HepG2 (cell line): ENCODE measurements around the gene PPP1R13B. TPM values are rescaled to one million over a fixed set of nuclear protein-coding genes. Genes with fewer than 3 reads are reported as not detected.

Experiments
- ARID4A ChIP-seq: sonication (generic); formaldehyde crosslinking; IDR thresholded peaks from 2 replicates; pipeline ENCODE4 v1.5.0; 2020; ENCODE audit warnings: mild to moderate bottlenecking, missing genetic modification reagents, borderline replicate concordance
- CCAR2 ChIP-seq: fragments of 200-400 bp; formaldehyde crosslinking; optimal IDR thresholded peaks from 2 replicates; pipeline ENCODE3; 2018; ENCODE audit warnings: low read depth, mild to moderate bottlenecking, low read length, moderate library complexity
- CENPBD1 ChIP-seq: sonication (generic); formaldehyde crosslinking; IDR thresholded peaks from 2 replicates; pipeline ENCODE4 v1.8.0; 2022; ENCODE audit warnings: missing genetic modification reagents, low read depth, mild to moderate bottlenecking, borderline replicate concordance
- KLF11 ChIP-seq: IDR thresholded peaks from 2 replicates; pipeline ENCODE4 v1.6.1; 2016; ENCODE audit warnings: missing compliant biosample characterization
- KLF9 ChIP-seq: IDR thresholded peaks from 2 replicates; pipeline ENCODE4 v1.6.1; 2016; ENCODE audit warnings: low read depth
- MAFG ChIP-seq: sonication (generic); formaldehyde crosslinking; IDR thresholded peaks from 2 replicates; pipeline ENCODE4 v1.5.1; 2020; ENCODE audit warnings: mild to moderate bottlenecking, missing genetic modification reagents
- NR1H2 ChIP-seq: sonication (generic); formaldehyde crosslinking; IDR thresholded peaks from 2 replicates; pipeline ENCODE4 v1.8.1; 2022; ENCODE audit warnings: low read depth, missing genetic modification reagents, borderline replicate concordance
- RBM22 ChIP-seq: fragments of 200-400 bp; formaldehyde crosslinking; optimal IDR thresholded peaks from 2 replicates; pipeline ENCODE3; 2017; ENCODE audit warnings: mild to moderate bottlenecking, low read length, moderate library complexity
- RFXANK ChIP-seq: IDR thresholded peaks from 2 replicates; pipeline ENCODE4 v1.6.1; 2016
- SP5 ChIP-seq: IDR thresholded peaks from 2 replicates; pipeline ENCODE4 v1.6.1; 2016; ENCODE audit warnings: low read depth, borderline replicate concordance
- XRCC5 ChIP-seq: fragments of 200-400 bp; formaldehyde crosslinking; optimal IDR thresholded peaks from 2 replicates; pipeline ENCODE3; 2017; ENCODE audit warnings: mild to moderate bottlenecking, low read length
- ZBTB44 ChIP-seq: sonication (generic); formaldehyde crosslinking; IDR thresholded peaks from 2 replicates; pipeline ENCODE4 v1.4.0; 2020; ENCODE audit warnings: missing genetic modification reagents
- ZNF329 ChIP-seq: sonication (generic); formaldehyde crosslinking; IDR thresholded peaks from 2 replicates; pipeline ENCODE4 v1.9.0; 2021; ENCODE audit warnings: low read depth, mild to moderate bottlenecking, missing genetic modification reagents
- ZNF34 ChIP-seq: sonication (generic); formaldehyde crosslinking; IDR thresholded peaks from 2 replicates; pipeline ENCODE4 v1.4.0; 2020; ENCODE audit warnings: mild to moderate bottlenecking, missing genetic modification reagents, borderline replicate concordance
- ZNF383 ChIP-seq: sonication (generic); formaldehyde crosslinking; IDR thresholded peaks from 2 replicates; pipeline ENCODE4 v1.4.0; 2020; ENCODE audit warnings: missing genetic modification reagents, mild to moderate bottlenecking, borderline replicate concordance
- ZNF451 ChIP-seq: sonication (generic); formaldehyde crosslinking; IDR thresholded peaks from 2 replicates; pipeline ENCODE4 v1.5.0; 2020; ENCODE audit warnings: mild to moderate bottlenecking, missing genetic modification reagents
- ZNF792 ChIP-seq: IDR thresholded peaks from 2 replicates; pipeline ENCODE4 v1.6.1; 2016
- ZSCAN29 ChIP-seq: sonication (generic); formaldehyde crosslinking; conservative IDR thresholded peaks from 2 replicates; pipeline ENCODE4 v1.4.0; 2020; ENCODE audit warnings: mild to moderate bottlenecking, missing genetic modification reagents
- ZSCAN30 ChIP-seq: sonication (generic); formaldehyde crosslinking; IDR thresholded peaks from 2 replicates; pipeline ENCODE4 v1.5.0; 2020; ENCODE audit warnings: mild to moderate bottlenecking, missing genetic modification reagents
- polyA plus RNA-seq, 8 experiments: library from polyadenylated mRNA; depleted of rRNA in 3 of 8; stranded (reverse) in 7 of 8; unstranded in 1 of 8; fragments of >200 nt; fragmentation: Illumina TruSeq in 4 of 8; extraction: Trizol in 4 of 8; gene quantifications; 2 replicates each; pipeline versions ENCODE4 v1.2.1 to v1.2.3, GENCODE V29; 2011 to 2016; ENCODE audit warnings: low read depth in 4 of 8, missing spikeins in 1 of 8, mixed read lengths in 1 of 8; ENCODE audit not compliant: insufficient read depth in 1 of 8
- total RNA-seq, 5 experiments: library from RNA; depleted of rRNA; stranded (reverse); fragments of >200 nt; fragmentation: Illumina TruSeq; extraction: Trizol; gene quantifications; 2 replicates each; pipeline ENCODE4 v1.2.3, GENCODE V29; 2016; ENCODE audit warnings: low read depth in 1 of 5
- TF ChIP-seq, protein P1 (sequence below): sonication (generic); formaldehyde crosslinking; conservative IDR thresholded peaks from 2 replicates; pipeline ENCODE4 v1.4.0; 2020; ENCODE audit warnings: missing genetic modification reagents

PPP1R13B gene
- total and polyA plus RNA-seq, 2 of the 13 experiments (the other 11 are each of a cell fraction or from before 2014, with no cell fraction given), result 4.6 to 9.4 TPM

DNA sequence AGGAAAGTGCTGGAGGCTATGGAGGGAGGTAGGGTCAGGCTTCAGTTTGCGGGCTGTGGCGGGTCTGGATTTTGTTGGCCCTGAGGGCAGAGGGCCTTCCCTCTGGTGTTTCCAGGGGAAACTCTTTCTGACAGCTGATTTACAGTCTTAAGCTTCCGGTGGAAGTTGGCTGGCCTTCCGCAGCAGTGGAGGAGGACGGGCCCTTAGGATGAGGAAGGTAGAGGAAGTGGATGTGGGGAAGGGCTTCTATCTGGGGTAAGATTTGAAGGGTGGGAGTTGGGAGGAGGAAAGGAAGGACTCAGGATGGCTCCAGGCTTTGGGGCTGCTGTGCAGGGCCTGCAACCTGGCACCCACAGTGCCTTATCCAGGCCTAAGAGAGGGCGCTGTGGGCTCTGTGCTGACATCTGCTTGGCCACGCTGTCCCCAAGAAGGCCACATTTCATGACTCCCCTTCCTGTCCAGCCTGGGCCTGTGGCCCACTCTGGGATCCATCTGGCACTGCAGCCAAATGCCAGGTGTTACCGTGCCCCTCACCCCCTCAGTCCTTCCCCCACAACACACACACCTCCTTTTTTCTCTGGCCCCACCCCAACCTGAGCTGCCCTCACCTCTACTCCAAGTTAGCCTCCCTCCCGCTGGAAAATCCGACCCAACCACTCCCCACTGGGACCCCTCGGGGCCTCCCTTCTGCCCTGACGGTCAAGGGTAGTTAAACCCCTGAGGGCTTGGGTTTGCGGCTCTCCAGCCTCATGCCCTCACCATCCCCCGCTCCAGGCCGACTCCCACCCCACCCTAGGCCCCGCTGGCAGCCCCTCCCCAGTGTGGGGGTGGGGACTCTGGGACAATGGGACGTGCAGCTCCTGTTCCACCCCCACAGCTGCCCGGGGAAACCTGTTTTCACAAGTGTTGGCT, 7.7 kb upstream of the PPP1R13B start (continued):
- peak; percentile 43; the same call in 1 of the 2 replicates for TF ChIP-seq ARID4A (CRISPR knock-in tag)
- TF ChIP-seq ZNF792, result no peak
- TF ChIP-seq ZSCAN29 (CRISPR knock-in tag), result no peak
- TF ChIP-seq MAFG (CRISPR knock-in tag), result no peak
- TF ChIP-seq CCAR2, result no peak
- TF ChIP-seq ZSCAN30 (CRISPR knock-in tag), result no peak
- TF ChIP-seq, protein P1, sequence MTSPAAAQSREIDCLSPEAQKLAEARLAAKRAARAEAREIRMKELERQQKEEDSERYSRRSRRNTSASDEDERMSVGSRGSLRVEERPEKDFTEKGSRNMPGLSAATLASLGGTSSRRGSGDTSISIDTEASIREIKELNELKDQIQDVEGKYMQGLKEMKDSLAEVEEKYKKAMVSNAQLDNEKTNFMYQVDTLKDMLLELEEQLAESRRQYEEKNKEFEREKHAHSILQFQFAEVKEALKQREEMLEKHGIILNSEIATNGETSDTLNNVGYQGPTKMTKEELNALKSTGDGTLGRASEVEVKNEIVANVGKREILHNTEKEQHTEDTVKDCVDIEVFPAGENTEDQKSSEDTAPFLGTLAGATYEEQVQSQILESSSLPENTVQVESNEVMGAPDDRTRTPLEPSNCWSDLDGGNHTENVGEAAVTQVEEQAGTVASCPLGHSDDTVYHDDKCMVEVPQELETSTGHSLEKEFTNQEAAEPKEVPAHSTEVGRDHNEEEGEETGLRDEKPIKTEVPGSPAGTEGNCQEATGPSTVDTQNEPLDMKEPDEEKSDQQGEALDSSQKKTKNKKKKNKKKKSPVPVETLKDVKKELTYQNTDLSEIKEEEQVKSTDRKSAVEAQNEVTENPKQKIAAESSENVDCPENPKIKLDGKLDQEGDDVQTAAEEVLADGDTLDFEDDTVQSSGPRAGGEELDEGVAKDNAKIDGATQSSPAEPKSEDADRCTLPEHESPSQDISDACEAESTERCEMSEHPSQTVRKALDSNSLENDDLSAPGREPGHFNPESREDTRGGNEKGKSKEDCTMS (CRISPR knock-in tag), result no peak
- no peak for TF ChIP-seq KLF11 (CRISPR knock-in tag)
- no peak for TF ChIP-seq KLF9 (CRISPR knock-in tag)
- TF ChIP-seq ZBTB44 (CRISPR knock-in tag), result no peak
- peak; percentile 24; the same call in 1 of the 2 replicates for TF ChIP-seq NR1H2
- TF ChIP-seq ZNF329 (CRISPR knock-in tag), result no peak
- TF ChIP-seq ZNF383 (CRISPR knock-in tag), result no peak
- TF ChIP-seq SP5 (CRISPR knock-in tag), result peak; percentile 76; the same call in 1 of the 2 replicates
- TF ChIP-seq RBM22, result no peak
- no peak for TF ChIP-seq CENPBD1
- no peak for TF ChIP-seq ZNF34 (CRISPR knock-in tag)
- TF ChIP-seq RFXANK (CRISPR knock-in tag), result no peak
- no peak; the same call in none of the 2 replicates for TF ChIP-seq ZNF451 (CRISPR knock-in tag)
- no peak for TF ChIP-seq XRCC5
